Esophagus squamous epithelium (tissue), 4 donors: ENCODE data around the gene OGFOD3.

Experiments
- CTCF ChIP-seq, 6 experiments: fragments of 450-650 bp in 4 of 6; fragments of 200-600 bp in 2 of 6; sonication (generic) in 2 of 6; IDR thresholded peaks; one replicate each; pipeline ENCODE4 v1.5.1; 2016 to 2019; ENCODE audit warnings: antibody characterized with exemption in 6 of 6, mild to moderate bottlenecking in 4 of 6, moderate library complexity in 4 of 6
- POLR2A ChIP-seq, 4 donors: fragments of 450-650 bp; IDR thresholded peaks; one replicate each; pipeline ENCODE4 v1.6.1; 2017; ENCODE audit warnings: antibody characterized with exemption in 4 of 4, mild to moderate bottlenecking in 4 of 4, moderate library complexity in 3 of 4

- no peak for TF ChIP-seq POLR2A (IDR thresholded peaks at IDR 0.05)
- no peak for TF ChIP-seq CTCF (IDR thresholded peaks at IDR 0.05)
These were observed 43.6 kb upstream of the OGFOD3 start for GRCh38 chr17:82461827-82462524.
